ENCODE measurements around the gene PCYT2.

Gene PCYT2

DNA sequence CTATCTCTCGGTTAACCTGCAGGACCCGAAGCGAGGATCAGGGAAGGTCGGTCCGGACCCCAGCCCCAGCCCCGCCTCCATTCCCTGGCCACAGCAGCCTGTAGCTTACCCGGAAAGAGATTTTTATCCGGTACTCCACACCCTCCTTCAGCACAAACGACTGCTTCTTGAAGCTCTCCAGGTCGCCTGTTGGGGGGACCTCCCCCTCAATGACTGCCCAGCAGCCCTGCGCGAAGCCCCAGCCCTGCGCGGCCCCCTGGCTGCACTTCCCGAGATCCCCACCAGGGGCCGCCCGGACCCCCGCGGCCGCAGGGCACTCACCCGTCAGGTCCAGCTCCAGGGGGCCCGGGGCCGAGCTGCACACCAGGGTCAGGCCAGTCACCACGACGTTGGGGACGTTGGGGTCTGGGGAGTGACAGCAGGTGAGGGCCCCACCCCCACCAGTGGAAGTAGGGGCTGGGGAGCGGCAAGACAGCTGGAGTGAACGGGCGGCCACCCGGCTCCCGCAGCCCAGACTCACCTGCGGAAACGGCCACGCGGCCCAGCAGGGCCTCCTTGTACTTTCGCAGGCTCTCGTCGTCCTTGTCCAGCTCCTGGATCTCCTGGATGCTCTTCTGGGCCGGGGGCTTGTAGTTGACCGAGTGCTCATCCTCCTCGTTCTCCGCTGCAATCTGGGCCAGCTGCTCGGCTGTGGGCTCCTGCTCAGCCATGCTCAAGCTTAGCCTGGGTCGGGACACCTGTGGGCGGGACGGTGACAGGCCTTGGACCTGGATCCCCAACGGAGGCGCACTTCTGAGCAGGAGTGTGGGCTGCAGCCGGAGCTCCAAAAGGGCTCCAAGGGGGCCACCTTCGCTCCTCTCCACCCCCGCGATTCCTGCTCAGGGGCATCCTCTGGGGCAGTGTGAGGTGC lies 41.7 kb downstream of the PCYT2 start:
- no peak for DNase-seq (ENCODE audit: low spot score)

DNA sequence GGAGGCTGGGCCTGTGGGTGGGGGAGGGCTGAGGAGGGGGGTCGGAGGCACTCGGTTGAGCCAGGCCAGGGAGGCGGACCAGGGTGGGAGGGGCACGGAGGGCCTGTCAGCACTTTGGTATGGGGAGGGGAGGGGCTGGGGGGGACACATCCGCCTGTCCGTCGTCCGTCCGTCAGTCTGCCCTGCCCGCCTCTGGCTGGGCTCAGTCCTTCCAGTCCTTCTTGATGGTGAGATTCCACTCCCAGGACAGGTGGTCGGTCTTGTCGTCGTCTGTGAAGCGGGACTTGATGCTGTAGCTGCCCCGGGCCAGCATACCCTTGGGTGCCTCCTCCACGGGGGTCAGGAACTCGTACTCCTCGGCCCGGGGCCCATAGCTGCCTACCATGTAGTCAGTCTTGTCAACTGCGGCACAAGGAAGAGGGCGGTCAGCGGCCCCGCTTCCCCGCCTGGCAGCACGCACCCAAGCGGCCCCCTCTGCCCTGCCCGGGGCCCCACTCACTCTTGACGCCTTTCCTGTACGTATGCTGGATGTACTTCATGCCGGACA lies 42.5 kb downstream of the PCYT2 start:
- DNase-seq (ENCODE audit: low spot score), result peak; percentile 71

DNA sequence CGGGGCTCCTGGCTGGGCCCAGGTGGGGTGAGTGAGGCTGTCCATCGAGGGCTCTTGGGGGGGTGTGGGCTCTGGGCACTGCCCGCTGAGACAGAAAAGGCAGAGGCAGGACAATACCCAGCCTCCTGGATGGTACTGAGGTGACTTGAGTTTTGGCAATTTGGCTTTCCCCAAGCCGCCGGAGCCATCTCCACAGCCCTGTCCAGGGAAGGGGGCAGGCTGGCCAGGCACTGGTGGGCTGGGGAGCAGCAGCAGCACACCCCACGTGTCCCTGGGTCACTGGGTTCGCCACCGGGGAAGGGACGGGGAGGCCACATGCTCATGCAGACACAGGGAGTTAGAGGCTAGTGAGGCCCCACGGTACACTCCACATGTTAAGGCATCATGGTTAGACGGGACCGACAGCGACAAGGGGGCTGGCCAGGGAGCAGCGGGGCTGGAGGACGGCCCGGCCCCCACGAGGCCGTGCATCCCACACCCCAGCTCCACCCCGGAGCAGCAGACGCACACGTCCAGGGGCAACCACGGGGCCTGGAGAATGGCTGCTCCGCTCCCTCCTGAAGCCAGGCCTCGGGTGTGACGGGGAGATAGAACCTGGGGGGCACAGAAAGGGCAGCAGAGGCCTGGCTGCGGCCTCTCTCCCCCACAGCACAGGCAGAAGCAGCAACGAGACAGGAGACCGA lies 43.1 kb downstream of the PCYT2 start:
- DNase-seq (ENCODE audit: low spot score), result no peak

DNA sequence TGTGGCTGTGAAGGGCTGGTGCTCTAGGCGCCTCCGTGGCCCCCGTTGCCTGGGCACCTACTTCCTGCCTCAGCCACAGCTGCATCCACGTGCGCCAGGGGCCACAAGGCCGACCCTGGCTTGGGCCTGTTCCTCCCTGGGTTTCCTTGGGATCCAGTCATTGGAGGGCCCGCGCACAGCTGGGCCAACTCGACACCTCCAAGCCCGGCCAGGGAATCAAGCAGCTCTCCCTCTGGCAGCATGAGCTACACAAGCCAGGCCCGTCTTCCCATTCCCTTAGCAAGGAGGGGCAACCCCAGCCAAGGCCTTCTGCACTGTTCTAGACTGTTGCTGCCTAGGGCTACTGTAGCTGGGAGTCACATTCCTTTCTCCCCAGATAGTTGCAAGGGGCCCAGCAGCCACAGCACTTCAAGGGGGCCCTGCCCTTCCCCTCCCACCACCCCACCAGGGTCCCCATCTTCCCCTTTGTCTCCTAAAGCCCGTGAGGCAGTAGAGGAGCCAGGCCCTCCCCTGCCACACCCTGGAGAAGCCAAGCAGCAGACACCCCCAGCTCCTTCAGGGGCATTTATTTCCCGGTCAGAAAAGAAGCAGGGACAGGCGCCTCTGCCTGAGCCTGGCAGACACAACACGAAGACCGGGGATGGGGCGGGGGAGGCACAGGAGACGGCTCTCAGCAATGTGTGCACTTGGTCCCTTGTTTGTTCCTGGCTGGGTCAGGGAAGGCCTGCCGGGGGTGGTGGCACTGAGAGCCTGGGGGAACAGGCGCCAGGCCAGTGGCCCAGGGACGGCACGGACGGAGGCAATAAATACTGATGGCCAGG lies 43.8 kb downstream of the PCYT2 start:
- no peak for DNase-seq (ENCODE audit: low spot score)

DNA sequence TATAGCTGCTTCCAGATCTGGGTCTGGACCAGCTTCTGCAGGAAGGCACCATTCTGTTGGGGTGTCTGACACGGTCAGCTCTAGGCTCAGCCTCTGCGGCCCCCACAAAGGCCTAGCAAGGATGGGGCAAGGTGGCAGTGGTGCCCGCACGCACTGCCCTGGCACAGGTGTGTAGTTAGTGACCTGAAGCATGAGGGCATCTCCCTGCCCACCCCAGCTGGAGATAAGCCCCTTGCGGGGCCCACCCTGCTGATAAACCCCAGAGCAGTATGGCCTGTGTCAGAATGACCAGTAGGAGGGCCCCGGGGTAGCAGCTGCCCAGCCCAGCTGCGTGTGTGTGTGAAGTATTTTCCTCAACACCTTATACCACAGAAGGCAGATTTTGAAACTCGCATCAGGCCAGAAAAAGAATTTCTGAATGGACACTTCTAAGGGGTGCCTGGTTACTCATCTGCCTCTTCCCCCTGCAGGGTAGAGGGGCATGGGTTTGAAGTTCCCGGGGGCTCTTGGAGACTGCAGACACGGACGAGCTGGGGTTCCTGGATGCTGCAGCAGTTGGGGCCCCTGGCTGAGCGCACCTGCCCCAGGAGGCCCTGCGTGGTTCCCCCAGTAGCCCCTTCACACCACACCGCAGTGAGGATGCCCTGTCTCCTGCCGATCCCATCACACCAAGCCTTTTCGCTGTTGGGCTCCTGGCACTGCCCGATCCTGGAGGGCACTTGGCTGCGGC lies 44.6 kb downstream of the PCYT2 start:
- DNase-seq (ENCODE audit: low spot score), result no peak

DNA sequence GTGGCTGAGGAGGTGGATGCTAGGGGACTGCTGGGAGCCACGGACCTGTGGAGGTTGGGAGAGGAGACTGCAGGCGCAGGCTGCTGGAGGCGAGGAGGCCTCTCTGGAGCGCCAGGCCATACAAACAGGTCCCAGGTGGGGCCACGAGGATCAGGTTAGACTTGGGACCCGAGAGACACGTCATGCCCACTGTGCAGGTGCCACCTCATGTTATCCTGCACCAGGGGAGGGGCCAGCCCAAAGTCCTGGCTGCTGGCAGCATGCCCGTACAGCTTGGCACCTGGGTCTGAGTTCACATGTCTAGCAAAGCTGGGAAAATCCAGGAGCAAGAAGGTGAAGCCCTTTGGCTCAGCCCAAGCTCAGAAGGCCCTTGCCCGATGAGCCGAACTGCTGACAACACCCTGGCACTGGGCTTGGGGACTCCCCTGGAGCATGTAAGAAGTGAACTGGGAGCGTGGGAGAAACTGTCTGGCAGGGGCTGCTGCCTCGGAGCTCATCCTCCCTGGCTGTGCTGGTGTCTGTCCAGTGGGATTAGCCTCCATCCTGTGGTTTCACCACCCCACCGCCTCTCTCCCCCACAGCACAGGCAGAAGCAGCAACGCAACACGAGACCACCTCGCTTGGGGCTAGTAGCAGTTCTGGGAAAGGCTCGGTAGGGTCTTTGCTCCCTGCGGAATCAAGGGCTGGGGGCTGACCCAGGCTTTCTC lies 45.3 kb downstream of the PCYT2 start:
- no peak for DNase-seq (ENCODE audit: low spot score)

DNA sequence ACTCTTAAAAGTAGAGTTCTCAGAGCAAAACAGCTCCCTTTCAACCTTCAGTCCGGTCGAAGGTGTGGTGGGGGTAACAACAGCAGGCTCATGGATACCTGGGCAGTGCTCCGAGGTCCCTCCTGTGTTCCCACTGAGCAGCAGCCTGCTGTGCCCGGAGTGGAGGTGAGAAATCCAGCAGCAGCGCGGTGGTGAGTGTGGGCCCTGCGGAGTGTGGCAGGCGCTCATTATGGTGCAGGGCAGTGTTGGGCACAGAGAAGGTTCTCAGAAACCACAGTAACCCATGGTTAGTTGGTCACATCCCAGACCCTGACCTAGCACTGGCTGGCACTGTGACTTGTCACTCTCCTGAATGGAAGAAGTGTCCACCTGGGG lies 45.9 kb downstream of the PCYT2 start:
- no peak for DNase-seq (ENCODE audit: low spot score)

DNA sequence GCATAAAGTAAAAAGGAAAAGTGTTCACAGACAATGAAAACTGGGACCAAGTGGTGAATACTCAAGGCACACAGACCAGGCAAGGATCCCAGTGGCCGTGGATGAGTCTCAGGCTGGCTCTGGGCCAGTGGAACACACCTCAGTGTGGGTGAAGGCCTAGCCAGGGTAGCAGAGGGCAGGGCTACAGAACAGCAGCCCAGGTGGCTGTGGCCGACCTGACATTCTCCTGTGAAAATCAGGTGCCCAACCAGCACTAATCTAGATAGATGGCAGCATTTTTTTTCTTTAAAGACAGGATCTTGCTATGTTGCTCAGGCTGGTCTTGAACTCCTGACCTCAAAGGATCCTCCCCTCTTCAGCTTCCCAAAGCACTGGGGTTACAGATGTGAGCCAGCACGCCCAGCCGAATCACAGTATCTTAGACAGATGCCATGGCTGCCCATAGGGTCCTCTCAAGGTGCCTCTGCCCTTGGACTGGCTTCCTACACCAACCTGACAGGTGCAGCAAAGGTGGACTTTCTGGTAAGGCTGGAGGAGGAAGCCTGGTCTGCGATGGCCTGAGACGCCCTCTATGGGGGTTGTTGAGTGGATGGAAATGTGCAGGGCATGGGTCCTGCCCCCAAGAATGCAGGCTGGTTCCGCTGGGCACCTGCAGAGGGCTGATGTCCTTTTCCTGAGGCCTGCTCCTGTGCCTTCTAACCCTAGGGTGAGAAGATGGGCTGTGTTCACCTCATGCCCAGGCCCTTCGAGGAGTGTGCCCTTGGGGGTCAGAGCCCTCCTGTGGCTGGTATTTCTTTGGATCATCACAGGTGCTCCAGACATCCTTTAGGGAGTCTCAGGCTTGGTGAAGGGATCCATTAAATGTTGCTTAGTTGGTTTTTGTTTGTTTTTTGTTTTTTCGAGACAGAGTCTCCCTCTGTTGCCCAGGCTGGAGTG lies 47.1 kb downstream of the PCYT2 start:
- no peak for DNase-seq (ENCODE audit: low spot score)

DNA sequence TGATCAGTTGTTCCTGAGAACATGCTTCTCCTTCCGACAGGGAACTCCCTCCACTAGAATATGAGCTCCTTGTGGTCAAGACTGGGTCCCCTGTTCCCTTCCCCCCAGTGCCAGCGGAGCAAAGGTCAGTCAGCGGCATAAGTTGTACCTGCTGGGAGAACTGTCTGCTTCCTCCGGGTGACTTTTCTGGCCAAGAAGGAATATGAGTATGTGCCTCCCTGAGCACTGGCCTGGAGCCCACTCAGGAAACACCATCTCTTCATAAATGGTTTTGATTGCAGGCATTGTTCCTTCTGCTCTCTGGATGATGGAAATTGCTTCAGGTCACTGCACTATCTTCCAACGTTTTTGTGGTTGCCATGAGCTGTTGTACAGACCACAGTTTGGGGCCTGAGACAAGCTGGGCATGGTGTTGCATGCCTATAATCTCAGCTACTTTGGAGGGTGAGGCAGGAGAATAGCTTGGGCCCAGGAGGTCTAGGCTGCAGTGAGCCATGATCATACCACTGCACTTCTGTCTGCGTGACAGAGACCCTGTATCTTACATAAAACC lies 48.0 kb downstream of the PCYT2 start:
- DNase-seq (ENCODE audit: low spot score), result no peak

DNA sequence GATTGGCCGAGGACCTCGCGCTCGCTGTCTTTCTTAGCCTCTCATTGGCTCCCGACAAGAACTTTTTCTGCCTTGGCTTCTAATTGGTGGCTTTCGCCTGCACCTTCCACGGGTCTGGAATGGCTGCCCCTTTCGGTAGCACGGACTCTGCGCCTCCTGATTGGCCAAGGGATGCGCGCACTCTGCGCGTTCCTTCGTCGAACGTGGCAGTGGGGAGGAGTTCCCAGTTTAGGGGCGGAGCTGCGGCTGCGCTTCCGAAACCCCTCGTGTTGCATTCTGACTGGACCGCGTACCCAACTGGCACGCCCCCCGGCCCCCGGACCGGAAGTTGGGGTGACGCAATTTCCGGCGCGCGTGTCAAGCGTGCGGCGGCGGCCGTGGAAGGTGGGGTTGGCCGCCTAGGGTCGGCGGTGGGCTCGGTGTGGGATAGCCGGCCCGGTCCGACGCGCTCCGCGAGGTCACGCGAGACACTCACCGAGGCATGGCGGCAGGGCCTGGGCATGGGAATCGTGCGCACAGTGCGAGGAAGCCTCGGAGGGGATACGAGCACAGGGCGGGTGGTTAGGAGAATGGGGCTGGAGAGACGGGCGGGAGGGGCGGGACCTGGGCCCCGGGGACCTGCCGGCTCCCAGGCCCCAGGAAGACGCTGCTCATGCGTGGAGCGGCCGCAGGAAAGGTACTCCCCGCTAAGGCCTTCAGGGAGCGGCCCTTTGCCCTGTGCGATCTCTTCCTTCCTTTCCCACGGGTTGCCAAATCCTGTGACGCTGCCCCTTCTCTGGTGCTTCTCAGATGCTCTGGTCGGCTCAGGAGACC lies 50.2 kb downstream of the PCYT2 start:
- DNase-seq (ENCODE audit: low spot score), result peak; percentile 99

DNA sequence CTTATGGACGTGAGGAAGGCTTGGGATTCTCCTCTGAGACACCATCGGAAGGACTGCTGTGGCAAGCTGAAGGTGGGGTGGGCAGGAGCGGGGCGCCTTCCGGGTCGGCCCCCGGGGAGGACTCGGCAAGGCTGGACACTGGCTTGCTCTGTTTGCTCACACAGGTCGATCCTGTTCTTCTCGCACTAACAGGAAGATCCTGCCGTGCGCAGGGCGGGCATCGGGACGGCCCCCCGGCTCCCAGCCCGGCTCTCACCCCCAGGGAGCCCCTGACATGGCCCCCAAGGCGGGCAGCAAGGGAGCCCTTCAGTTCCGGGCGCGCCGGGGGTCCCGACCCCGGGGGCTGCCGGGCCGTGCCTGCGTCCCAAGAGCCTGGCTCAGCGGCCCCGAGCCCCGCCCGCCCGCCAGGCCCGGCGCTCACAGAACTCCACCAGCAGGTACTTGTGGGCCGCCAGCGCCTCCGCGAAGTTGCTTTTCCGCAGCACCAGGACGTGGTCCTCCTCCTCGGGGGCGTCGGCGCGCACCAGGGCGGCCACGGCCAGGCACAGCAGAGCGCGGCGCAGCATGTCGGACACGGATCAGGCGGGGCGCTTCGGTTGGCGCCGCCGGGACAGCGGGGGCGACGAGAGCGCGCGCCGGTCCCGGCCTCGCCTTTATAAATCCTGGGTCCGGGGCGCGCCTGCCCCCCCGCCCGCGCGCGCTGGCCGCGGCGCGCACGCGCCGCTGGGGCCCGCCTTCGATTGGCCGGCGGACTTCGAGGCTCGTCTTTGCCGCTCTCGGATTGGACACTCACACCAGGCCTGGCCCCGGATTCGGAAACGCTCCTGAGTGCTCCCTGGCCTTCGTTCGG lies 51.1 kb downstream of the PCYT2 start, which contains the start of gene P4HB:
P4HB (minus strand) TSS at position 630 of the 850 bp plus-strand sequence; CDS start at position 566, 64 bp downstream.
- no peak for DNase-seq (ENCODE audit: low spot score)

DNA sequence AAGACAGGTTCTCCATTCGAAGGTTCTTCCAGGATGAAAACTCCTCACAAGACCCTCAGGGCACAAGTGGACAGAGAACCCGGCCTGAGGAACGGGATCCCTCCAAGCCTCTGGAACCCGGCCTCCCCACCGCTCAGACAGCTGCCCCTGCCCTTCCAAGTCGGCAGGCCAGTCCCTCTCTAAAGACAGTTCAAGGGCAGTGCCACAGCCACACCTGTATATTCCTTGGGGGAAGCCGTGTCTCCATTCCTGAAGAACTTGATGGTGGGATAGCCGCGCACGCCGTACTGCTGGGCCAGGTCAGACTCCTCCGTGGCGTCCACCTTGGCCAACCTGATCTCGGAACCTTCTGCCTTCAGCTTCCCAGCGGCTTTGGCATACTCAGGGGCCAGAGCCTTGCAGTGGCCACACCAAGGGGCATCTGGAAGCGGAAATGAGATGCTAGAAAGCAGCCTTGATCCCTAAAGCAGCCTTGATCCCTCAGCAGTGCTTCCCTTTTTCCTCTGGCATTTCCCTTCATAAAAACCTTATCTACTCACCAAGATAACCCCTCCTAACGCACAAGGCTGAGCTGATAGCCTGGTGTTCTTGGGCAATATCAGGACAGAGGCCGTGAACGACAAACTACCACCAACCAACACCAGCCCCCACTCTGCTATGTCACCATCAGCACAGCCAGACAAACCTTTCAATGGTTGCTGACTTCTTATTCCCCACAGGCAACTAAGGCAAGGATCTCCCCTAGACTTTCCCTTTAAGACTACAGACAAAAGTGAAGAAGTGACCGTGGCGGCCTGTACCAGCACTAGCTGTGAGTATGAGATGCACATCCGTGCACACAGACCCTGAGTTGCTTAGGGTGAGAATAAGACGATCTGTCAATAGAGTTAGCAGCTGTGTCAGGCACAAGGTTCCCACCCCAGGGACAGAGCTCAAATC lies 52.0 kb downstream of the PCYT2 start:
- DNase-seq (ENCODE audit: low spot score), result no peak

DNA sequence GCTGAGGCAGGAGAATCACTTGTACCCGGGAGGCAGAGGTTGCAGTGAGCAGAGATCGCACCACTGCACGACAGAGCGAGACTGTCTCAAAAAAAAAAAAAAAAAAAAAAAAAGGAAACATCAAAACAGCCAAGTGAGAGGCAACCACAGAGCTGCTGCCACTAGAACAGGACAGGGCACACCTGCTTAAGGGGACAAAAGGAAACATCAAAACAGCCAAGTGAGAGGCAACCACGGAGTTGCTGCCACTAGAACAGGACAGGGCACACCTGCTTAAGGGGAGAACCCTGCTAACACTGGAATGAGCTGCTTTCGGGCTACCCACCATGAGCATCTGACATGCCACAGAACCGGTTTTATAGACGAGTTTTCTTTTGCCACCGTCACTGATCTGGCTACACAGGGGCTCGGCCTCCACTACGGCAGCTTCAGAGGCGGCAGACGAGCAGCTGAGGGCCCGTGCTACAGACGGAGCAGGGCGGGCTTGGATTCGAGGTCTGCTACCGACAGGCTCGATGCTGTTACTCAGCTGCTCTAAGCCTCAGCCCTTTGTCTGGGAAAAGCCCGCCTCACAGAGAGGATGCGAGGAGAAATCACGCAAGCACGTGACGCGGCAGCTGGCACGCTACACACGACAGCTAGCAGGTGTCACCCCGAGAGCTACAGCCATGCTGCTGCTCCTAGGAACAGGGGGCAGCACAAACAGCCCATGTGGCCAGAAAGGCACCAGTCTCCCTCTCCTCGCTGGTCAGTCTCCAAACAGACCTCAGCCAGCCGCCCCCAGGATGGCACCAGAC lies 52.8 kb downstream of the PCYT2 start:
- no peak for DNase-seq (ENCODE audit: low spot score)

DNA sequence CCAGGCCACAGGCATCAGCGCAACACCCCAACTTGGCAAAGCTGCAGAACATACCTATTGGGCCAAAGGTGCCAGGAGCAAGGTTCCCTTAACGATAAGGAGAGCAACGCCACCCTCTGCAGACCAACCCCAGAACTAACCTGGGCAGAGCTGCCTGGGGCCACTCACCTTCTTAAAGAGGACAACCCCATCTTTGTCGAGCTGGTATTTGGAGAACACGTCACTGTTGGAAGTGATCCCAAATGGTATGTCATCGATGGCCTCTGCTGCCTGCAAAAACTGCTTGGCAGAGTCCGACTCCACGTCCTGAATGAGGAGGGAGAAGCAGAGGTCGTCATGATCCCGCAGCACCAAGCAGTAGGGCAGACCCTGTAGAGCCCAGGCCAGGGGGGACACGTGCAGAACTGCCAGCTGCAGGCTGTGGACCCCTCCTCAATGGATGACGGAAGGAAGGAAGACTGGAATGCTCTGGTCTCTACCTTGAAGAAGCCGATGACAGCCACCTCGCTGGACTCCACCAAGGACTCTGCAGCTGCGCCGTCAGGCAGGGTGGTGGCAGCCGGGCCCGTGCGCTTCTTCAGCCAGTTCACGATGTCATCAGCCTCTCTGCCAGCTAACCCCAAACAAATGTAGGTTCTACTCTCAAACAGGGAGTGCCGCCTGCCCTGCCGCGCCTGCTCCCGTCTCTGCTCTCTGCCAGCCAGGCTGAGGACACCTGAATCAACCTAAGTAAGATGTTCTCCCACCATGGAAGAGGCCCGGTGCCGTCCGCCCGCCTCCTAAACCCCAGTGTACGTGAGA lies 56.0 kb downstream of the PCYT2 start:
- DNase-seq (ENCODE audit: low spot score), result no peak

DNA sequence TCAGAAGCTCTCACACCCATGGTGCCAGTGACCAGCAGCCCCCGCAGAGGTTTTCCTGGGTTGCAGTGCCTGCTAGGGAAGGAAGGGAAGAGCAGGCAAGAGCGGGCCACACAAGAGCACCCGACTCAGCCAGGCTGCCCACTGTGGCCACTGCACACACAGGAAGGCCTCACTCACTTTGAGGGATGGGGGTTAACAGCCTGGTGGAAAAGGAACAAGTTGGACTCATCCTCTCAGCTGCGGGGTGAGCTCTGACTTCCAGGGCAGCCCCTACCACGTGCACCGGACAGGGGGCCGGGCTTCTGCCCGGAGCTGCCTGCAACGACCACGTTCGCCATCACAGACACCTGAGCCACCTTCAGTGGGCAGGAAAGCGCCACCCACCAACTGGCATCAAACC lies 59.0 kb downstream of the PCYT2 start:
- no peak for DNase-seq (ENCODE audit: low spot score)

All from AG08395 (cell line).